SK-N-SH (cell line): ENCODE results near the gene PLEKHG5. TPM values are rescaled to one million over a fixed set of nuclear protein-coding genes. Genes with fewer than 3 reads are reported as not detected.

Experiments used
- CTCF ChIA-PET: fragments of 300-600, 350-600 bp; formaldehyde crosslinking; extraction: SDS; loops from one replicate; lab custom pipeline; 2021; lab: Yijun Ruan, JAX
- POLR2A ChIA-PET: fragments of 350-600 bp; sonication (Branson Sonifier 250); formaldehyde crosslinking; extraction: SDS; loops from one replicate; lab custom pipeline; 2020; ENCODE audit warnings: antibody characterized with exemption, inconsistent platforms; lab: Yijun Ruan, JAX
- DNase-seq: peaks from one replicate; pipeline ENCODE4 v3.0.0; 2012
- H2AFZ ChIP-seq: fragments of 200-600 bp; sonication (generic); 2 replicates; pipeline ENCODE4 v1.8.1; 2016; ENCODE audit warnings: antibody characterized with exemption, mild to moderate bottlenecking, low read depth
- H3F3A ChIP-seq: fragments of 200-600 bp; sonication (generic); replicated peaks from 2 replicates; pipeline ENCODE3; 2016; ENCODE audit warnings: antibody characterized with exemption, mild to moderate bottlenecking; ENCODE audit not compliant: insufficient read depth
- H3K27ac ChIP-seq, 2 experiments: fragments of 200-500 bp in 1 of 2; fragments of 200-600 bp in 1 of 2; sonication (Bioruptor generic) in 1 of 2; sonication (generic), shearing (Covaris generic) in 1 of 2; 2 replicates each; pipeline versions ENCODE4 v1.5.1 to v1.6.1; 2014 to 2016; ENCODE audit warnings: low read depth in 2 of 2, inconsistent platforms in 1 of 2, low read length in 1 of 2, mild to moderate bottlenecking in 1 of 2, mixed read lengths in 1 of 2
- H3K27me3 ChIP-seq: fragments of 200-600 bp; sonication (generic), shearing (Covaris generic); 2 replicates; pipeline ENCODE4 v1.6.1; 2016; ENCODE audit warnings: mixed run types; ENCODE audit not compliant: insufficient read depth
- H3K36me3 ChIP-seq, 2 experiments: fragments of 200-500 bp in 1 of 2; fragments of 200-600 bp in 1 of 2; sonication (Bioruptor generic) in 1 of 2; sonication (generic) in 1 of 2; replicated peaks in 1 of 2; 2 replicates each; pipeline versions ENCODE3 to v1.5.1; 2014 to 2016; ENCODE audit warnings: low read length in 1 of 2, mild to moderate bottlenecking in 1 of 2; ENCODE audit not compliant: insufficient read depth in 2 of 2, control insufficient read depth in 1 of 2
- H3K4me1 ChIP-seq, 2 experiments: fragments of 200-500 bp in 1 of 2; fragments of 200-600 bp in 1 of 2; sonication (Bioruptor generic) in 1 of 2; sonication (generic), shearing (Covaris generic) in 1 of 2; 2 replicates each; pipeline versions ENCODE4 v1.5.1 to v1.6.1; 2014 to 2016; ENCODE audit warnings: low read depth in 1 of 2, low read length in 1 of 2, mixed run types in 1 of 2; ENCODE audit not compliant: insufficient read depth in 2 of 2, control insufficient read depth in 1 of 2
- H3K4me2 ChIP-seq: fragments of 200-600 bp; sonication (generic), shearing (Covaris generic); 2 replicates; pipeline ENCODE4 v1.6.1; 2017; ENCODE audit warnings: mixed run types
- H3K4me3 ChIP-seq, 2 experiments: fragments of 200-500 bp in 1 of 2; fragments of 200-600 bp in 1 of 2; sonication (Bioruptor generic) in 1 of 2; sonication (generic), shearing (Covaris generic) in 1 of 2; 2 replicates each; pipeline versions ENCODE4 v1.5.1 to v1.8.1; 2014 to 2016; ENCODE audit warnings: low read depth in 2 of 2, inconsistent platforms in 1 of 2, low read length in 1 of 2, mild to moderate bottlenecking in 1 of 2, mixed read lengths in 1 of 2, moderate library complexity in 1 of 2
- H3K79me2 ChIP-seq: fragments of 200-600 bp; sonication (generic); 2 replicates; pipeline ENCODE4 v1.8.1; 2017; ENCODE audit warnings: mild to moderate bottlenecking; ENCODE audit not compliant: insufficient read depth
- H3K9ac ChIP-seq: fragments of 200-600 bp; sonication (generic); 2 replicates; pipeline ENCODE4 v1.6.1; 2017; ENCODE audit warnings: mixed run types
- H3K9me2 ChIP-seq: fragments of 200-600 bp; sonication (generic); 2 replicates; pipeline ENCODE4 v1.6.1; 2017; ENCODE audit warnings: mixed run types
- H3K9me3 ChIP-seq: fragments of 200-600 bp; sonication (generic); 2 replicates; pipeline ENCODE4 v1.6.1; 2017; ENCODE audit warnings: mixed run types, mild to moderate bottlenecking, moderate library complexity
- H4K20me1 ChIP-seq: fragments of 200-600 bp; sonication (generic); 2 replicates; pipeline ENCODE4 v1.6.1; 2017; ENCODE audit warnings: mild to moderate bottlenecking, mixed run types; ENCODE audit not compliant: insufficient read depth
- ELF1 ChIP-seq: IDR thresholded peaks from 2 replicates; pipeline ENCODE4 v1.4.0; 2012
- EP300 ChIP-seq, 2 experiments: IDR thresholded peaks; 2 replicates each; pipeline versions ENCODE4 v1.4.0 to v1.6.1; 2012; ENCODE audit warnings: borderline replicate concordance in 1 of 2, low read depth in 1 of 2, low read length in 1 of 2
- EZH2phosphoT487 ChIP-seq: fragments of 200-600 bp; sonication (generic); IDR thresholded peaks from 2 replicates; pipeline ENCODE4 v1.6.1; 2017; ENCODE audit warnings: low read depth, mixed run types, mild to moderate bottlenecking, antibody characterized with exemption, moderate library complexity, borderline replicate concordance
- FOSL2 ChIP-seq: IDR thresholded peaks from 2 replicates; pipeline ENCODE4 v1.4.0; 2012; ENCODE audit warnings: low read depth, mild to moderate bottlenecking, moderate library complexity, borderline replicate concordance
- GABPA ChIP-seq: IDR thresholded peaks from 2 replicates; pipeline ENCODE4 v1.4.0; 2012; ENCODE audit warnings: low read depth, mild to moderate bottlenecking
- GATA2 ChIP-seq: sonication (generic); formaldehyde crosslinking; IDR thresholded peaks from 2 replicates; pipeline ENCODE4 v1.5.0; 2020; ENCODE audit warnings: mild to moderate bottlenecking, missing genetic modification reagents
- JUND ChIP-seq: IDR thresholded peaks from 2 replicates; pipeline ENCODE4 v1.4.0; 2012
- MXI1 ChIP-seq: IDR thresholded peaks from 2 replicates; pipeline ENCODE4 v1.6.1; 2012; ENCODE audit warnings: mild to moderate bottlenecking, low read depth, low read length, improper control_type of control experiment
- NRF1 ChIP-seq: IDR thresholded peaks from 2 replicates; pipeline ENCODE4 v1.6.1; 2012; ENCODE audit warnings: low read depth, mild to moderate bottlenecking, low read length
- POLR2AphosphoS5 ChIP-seq: IDR thresholded peaks from 2 replicates; pipeline ENCODE4 v1.6.1; 2012; ENCODE audit warnings: low read depth, low read length
- RAD21 ChIP-seq: IDR thresholded peaks from 2 replicates; pipeline ENCODE4 v1.6.1; 2012; ENCODE audit warnings: mild to moderate bottlenecking, low read length
- RFX5 ChIP-seq: IDR thresholded peaks from 2 replicates; pipeline ENCODE4 v1.6.1; 2012; ENCODE audit warnings: mild to moderate bottlenecking, improper control_type of control experiment, low read length
- SMC3 ChIP-seq: IDR thresholded peaks from 2 replicates; pipeline ENCODE4 v1.6.1; 2012; ENCODE audit warnings: low read depth, low read length, improper control_type of control experiment
- TCF12 ChIP-seq: IDR thresholded peaks from 2 replicates; pipeline ENCODE4 v1.4.0; 2012
- WGBS: methylation state at CpG from one replicate; pipeline ENCODE4 v1.1.6; 2017; ENCODE audit warnings: low lambda C conversion rate; 5-methylcytosine and 5-hydroxymethylcytosine counted together
- polyA plus RNA-seq, 3 experiments: library from polyadenylated mRNA; depleted of rRNA; stranded (reverse); fragments of >200 nt; gene quantifications; 2 replicates each; pipeline ENCODE4 v1.2.3, GENCODE V29; 2012
- TF ChIP-seq, protein P1 (sequence below): IDR thresholded peaks from 2 replicates; pipeline ENCODE4 v1.6.1; 2012; ENCODE audit warnings: mild to moderate bottlenecking, low read depth, low read length, moderate library complexity
- TF ChIP-seq, protein P2 (sequence below): IDR thresholded peaks from 2 replicates; pipeline ENCODE4 v1.4.0; 2012; ENCODE audit warnings: low read depth

The PLEKHG5 gene
- polyA plus RNA-seq, 1 of the 3 experiments (the other 2 are of a cell fraction) = 14.9 TPM

DNA sequence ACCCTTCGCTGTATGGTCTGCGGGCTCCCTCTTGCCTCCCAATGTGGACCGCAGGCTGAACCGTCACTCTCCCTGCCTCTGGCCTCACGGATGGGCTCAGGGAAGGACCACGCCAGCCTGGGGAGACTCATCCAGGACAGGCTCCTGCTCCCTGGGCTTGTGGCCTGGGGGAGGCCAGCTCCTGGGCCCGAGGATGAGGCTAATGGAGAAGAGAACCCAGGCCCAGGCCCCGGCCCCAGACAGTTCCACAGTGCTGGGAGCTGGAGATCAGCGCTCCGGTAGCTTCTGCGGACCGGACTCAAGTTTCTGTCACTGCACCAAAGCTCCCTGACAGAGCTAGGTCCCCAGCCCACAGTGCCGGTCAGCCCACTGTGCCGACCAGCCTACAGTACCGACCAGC is 13.4 kb upstream of the PLEKHG5 start:
- H3K4me3 ChIP-seq = no peak overlapping the region
- H3K27ac ChIP-seq = no peak overlapping the region; a peak in 1 of 4 replicates
- H3K36me3 ChIP-seq = no peaks in the 10 kb centered on the region
- no peaks in the 10 kb centered on the region for H3K27me3 ChIP-seq
- no peak overlapping the region for H3K9ac ChIP-seq
- CTCF ChIA-PET = interaction anchor here (17.4 kb wide), 1 partner anchor 15 kb away, joined by 211 read pairs; the partner anchor contains the start of gene PLEKHG5
- no peaks in the 10 kb centered on the region for H3K79me2 ChIP-seq
- no peak for DNase-seq
- H4K20me1 ChIP-seq = no peaks in the 10 kb centered on the region
- POLR2A ChIA-PET = no interaction called here
- peaks cover 0 to 87% of the 10 kb centered on the region in 2 experiments; a peak in 2 of 4 replicates for H3K4me1 ChIP-seq
- WGBS = 88% methylated on average over 8 of the region's 15 CpGs
- TF ChIP-seq, protein P1, sequence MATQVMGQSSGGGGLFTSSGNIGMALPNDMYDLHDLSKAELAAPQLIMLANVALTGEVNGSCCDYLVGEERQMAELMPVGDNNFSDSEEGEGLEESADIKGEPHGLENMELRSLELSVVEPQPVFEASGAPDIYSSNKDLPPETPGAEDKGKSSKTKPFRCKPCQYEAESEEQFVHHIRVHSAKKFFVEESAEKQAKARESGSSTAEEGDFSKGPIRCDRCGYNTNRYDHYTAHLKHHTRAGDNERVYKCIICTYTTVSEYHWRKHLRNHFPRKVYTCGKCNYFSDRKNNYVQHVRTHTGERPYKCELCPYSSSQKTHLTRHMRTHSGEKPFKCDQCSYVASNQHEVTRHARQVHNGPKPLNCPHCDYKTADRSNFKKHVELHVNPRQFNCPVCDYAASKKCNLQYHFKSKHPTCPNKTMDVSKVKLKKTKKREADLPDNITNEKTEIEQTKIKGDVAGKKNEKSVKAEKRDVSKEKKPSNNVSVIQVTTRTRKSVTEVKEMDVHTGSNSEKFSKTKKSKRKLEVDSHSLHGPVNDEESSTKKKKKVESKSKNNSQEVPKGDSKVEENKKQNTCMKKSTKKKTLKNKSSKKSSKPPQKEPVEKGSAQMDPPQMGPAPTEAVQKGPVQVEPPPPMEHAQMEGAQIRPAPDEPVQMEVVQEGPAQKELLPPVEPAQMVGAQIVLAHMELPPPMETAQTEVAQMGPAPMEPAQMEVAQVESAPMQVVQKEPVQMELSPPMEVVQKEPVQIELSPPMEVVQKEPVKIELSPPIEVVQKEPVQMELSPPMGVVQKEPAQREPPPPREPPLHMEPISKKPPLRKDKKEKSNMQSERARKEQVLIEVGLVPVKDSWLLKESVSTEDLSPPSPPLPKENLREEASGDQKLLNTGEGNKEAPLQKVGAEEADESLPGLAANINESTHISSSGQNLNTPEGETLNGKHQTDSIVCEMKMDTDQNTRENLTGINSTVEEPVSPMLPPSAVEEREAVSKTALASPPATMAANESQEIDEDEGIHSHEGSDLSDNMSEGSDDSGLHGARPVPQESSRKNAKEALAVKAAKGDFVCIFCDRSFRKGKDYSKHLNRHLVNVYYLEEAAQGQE = no peak
- TF ChIP-seq NRF1 (no peak), FOSL2 (no peak), ELF1 (no peak), SMC3 (no peak), RAD21 (no peak), JUND (no peak), MXI1 (no peak), RFX5 (no peak), POLR2AphosphoS5 (no peak), EP300 (IDR thresholded peaks at IDR 0.05; ENCODE audit: borderline replicate concordance in 1 of 2, low read depth in 1 of 2, low read length in 1 of 2) (no peak), TCF12 (no peak), EZH2phosphoT487 (no peak), GATA2 (CRISPR knock-in tag) (no peak), GABPA (no peak)
- TF ChIP-seq, protein P2, sequence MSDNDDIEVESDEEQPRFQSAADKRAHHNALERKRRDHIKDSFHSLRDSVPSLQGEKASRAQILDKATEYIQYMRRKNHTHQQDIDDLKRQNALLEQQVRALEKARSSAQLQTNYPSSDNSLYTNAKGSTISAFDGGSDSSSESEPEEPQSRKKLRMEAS = no peak
- no peaks in the 10 kb centered on the region for H3K9me2 ChIP-seq
- no peak overlapping the region for H3K4me2 ChIP-seq
- H3F3A ChIP-seq = no peaks in the 10 kb centered on the region
- H2AFZ ChIP-seq = no peak overlapping the region
- no peaks in the 10 kb centered on the region for H3K9me3 ChIP-seq
